Activated CD4-positive, alpha-beta memory T cell treated with anti-CD3 and anti-CD28 coated beads, Interleukin-2, amount 10 ng/mL, durations not matched to agents 7 days and 5 days (primary cell): ENCODE measurements around the gene GMDS. TPM values are rescaled to one million over a fixed set of nuclear protein-coding genes. Genes with fewer than 3 reads are reported as not detected.

Source experiments
- CTCF ChIA-PET: fragments of 350-600 bp; sonication (Branson Sonifier 250); formaldehyde crosslinking; loops from one replicate; lab custom pipeline; 2021; ENCODE audit warnings: antibody characterized with exemption, inconsistent platforms; lab: Charles Lee
- POLR2A ChIA-PET: fragments of 350-600 bp; sonication (Branson Sonifier 250); formaldehyde crosslinking; loops from one replicate; lab custom pipeline; 2021; ENCODE audit warnings: antibody characterized with exemption; lab: Charles Lee
- DNase-seq: peaks from one replicate; pipeline ENCODE4 v3.0.0-alpha.2; 2020
- H3K27ac Mint-ChIP-seq: one replicate; pipeline ENCODE4 v1.8.0; 2021; ENCODE audit warnings: mild to moderate bottlenecking, mixed read lengths
- H3K27me3 Mint-ChIP-seq: one replicate; pipeline ENCODE4 v1.8.0; 2021; ENCODE audit warnings: mixed read lengths
- H3K36me3 Mint-ChIP-seq: one replicate; pipeline ENCODE4 v1.8.0; 2021; ENCODE audit warnings: low read depth, mixed read lengths
- H3K4me1 Mint-ChIP-seq: one replicate; pipeline ENCODE4 v1.8.0; 2021; ENCODE audit warnings: mixed read lengths
- H3K4me3 Mint-ChIP-seq: one replicate; pipeline ENCODE4 v1.8.0; 2021; ENCODE audit warnings: mild to moderate bottlenecking, mixed read lengths
- H3K9me3 Mint-ChIP-seq: one replicate; pipeline ENCODE4 v1.8.0; 2021; ENCODE audit warnings: mixed read lengths
- total RNA-seq, 2 experiments: library from RNA; stranded (reverse); gene quantifications; one replicate each; pipeline ENCODE4 v1.2.3, GENCODE V29; 2021

The GMDS gene
- total RNA-seq, 2 experiments from 2014 or later = 23.7 to 24.7 TPM

- Mint-ChIP-seq H3K9me3 (no peaks in the 10 kb centered on the region), H3K4me1 (no peaks in the 10 kb centered on the region), H3K27me3 (no peaks in the 10 kb centered on the region), H3K4me3 (no peak overlapping the region), H3K36me3 (no peaks in the 10 kb centered on the region), H3K27ac (no peak overlapping the region)
- CTCF ChIA-PET = interaction anchor here (1.1 kb wide), 1 partner anchor 658 kb away, joined by 3 read pairs; no protein-coding TSS in a partner anchor
- POLR2A ChIA-PET = no interaction called here
- no peak for DNase-seq
Observed at GRCh38 chr6:1724616-1725015, 520.8 kb downstream of the GMDS start.

- POLR2A ChIA-PET = no interaction called here
- H3K4me3 Mint-ChIP-seq = no peak overlapping the region
- H3K27ac Mint-ChIP-seq = no peak overlapping the region
- no peak for DNase-seq
- CTCF ChIA-PET = interaction anchor here (1.1 kb wide), 1 partner anchor 659 kb away, joined by 3 read pairs; no protein-coding TSS in a partner anchor
- no peaks in the 10 kb centered on the region for H3K9me3 Mint-ChIP-seq
- H3K27me3 Mint-ChIP-seq = no peaks in the 10 kb centered on the region
- H3K4me1 Mint-ChIP-seq = no peaks in the 10 kb centered on the region
- no peaks in the 10 kb centered on the region for H3K36me3 Mint-ChIP-seq
Observed at GRCh38 chr6:1724124-1724523, 521.3 kb downstream of the GMDS start.

DNA sequence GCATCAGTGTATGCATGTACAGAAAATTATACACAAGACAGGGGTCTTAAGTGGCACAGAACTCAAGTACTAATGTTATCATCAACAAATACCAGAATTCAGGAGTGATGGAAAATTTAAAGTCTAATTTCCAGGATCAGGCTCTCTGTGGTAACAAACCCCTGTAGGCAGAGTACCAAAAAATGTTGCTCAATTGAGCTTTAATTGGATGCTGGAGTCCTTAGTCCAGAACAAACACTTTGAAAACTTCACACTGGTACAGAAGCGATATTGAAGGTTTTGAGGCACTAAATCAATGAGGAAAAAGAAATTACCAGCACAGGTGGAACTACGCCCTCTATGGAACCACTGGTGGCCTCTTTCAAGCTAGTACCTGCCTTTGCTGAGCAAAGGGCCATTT, 522.6 kb downstream of the GMDS start:
- DNase-seq = no peak
- no peaks in the 10 kb centered on the region for H3K9me3 Mint-ChIP-seq
- H3K27ac Mint-ChIP-seq = no peak overlapping the region
- ChIA-PET POLR2A (no interaction called here), CTCF (no interaction called here)
- no peaks in the 10 kb centered on the region for H3K4me1 Mint-ChIP-seq
- H3K36me3 Mint-ChIP-seq = no peaks in the 10 kb centered on the region
- H3K4me3 Mint-ChIP-seq = no peak overlapping the region
- H3K27me3 Mint-ChIP-seq = no peaks in the 10 kb centered on the region

GRCh38 chr6:1720620-1721322, 524.6 kb downstream of the GMDS start:
- no peaks in the 10 kb centered on the region for H3K4me1 Mint-ChIP-seq
- H3K9me3 Mint-ChIP-seq = no peaks in the 10 kb centered on the region
- H3K36me3 Mint-ChIP-seq = no peaks in the 10 kb centered on the region
- no peaks in the 10 kb centered on the region for H3K27me3 Mint-ChIP-seq
- CTCF ChIA-PET = no interaction called here
- no peak overlapping the region for H3K27ac Mint-ChIP-seq
- no peak for DNase-seq
- no peak overlapping the region for H3K4me3 Mint-ChIP-seq
- POLR2A ChIA-PET = no interaction called here

- H3K36me3 Mint-ChIP-seq = no peaks in the 10 kb centered on the region
- no peaks in the 10 kb centered on the region for H3K4me1 Mint-ChIP-seq
- ChIA-PET POLR2A (no interaction called here), CTCF (no interaction called here)
- H3K4me3 Mint-ChIP-seq = no peak overlapping the region
- DNase-seq = no peak
- H3K9me3 Mint-ChIP-seq = no peaks in the 10 kb centered on the region
- H3K27me3 Mint-ChIP-seq = no peaks in the 10 kb centered on the region
- H3K27ac Mint-ChIP-seq = no peak overlapping the region
Observed at GRCh38 chr6:1719922-1720321, 525.5 kb downstream of the GMDS start.

DNA sequence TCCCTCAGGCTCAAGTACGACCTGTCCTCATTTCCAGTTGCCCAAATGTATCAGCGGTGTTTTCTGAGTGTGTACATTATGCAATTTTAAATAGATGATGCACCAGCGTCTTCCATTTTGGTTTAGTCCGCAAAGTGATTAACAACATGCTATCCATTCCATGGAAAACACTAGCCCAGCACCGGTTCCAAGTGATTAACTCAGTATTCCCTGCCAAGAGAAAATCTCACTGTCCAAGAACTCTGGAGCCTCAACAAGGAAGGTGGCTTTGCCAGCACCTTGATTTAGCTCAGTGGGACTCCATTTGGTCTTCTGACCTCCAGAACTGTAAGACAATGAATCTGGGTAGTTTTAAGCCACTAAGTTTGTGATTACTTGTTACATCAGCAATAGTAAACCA, 528.5 kb downstream of the GMDS start:
- H3K27ac Mint-ChIP-seq = no peak overlapping the region

DNA sequence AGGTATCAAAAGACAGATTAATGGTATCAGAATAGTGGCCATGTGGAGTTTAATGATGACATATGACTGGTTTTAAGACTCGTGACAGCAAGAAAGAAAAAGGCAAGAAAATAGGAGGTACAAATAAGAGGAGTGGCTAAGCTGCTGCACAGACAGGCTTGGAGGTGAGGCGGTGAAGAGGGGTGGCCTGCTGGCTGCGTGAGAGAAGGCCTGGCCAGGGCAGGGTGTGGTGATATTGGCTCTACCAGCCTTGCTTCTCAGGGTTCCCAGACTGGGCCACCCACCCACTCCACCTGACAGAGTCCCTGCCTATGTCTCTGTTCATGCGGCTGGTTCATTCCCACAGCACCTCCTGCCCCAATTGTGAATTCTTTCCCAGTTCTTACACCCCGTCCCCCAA, 529.0 kb downstream of the GMDS start:
- no peak overlapping the region for H3K4me3 Mint-ChIP-seq

More for the DNA sequence above, 528.5 kb downstream of the GMDS start:
- ChIA-PET POLR2A (no interaction called here), CTCF (no interaction called here)
- Mint-ChIP-seq H3K27me3 (no peaks in the 10 kb centered on the region), H3K4me1 (no peaks in the 10 kb centered on the region), H3K36me3 (no peaks in the 10 kb centered on the region), H3K4me3 (no peak overlapping the region), H3K9me3 (no peaks in the 10 kb centered on the region)
- no peak for DNase-seq

GRCh38 chr6:1715336-1715735, 530.1 kb downstream of the GMDS start:
- Mint-ChIP-seq H3K4me1 (no peaks in the 10 kb centered on the region), H3K4me3 (no peak overlapping the region), H3K9me3 (no peaks in the 10 kb centered on the region), H3K36me3 (no peaks in the 10 kb centered on the region), H3K27me3 (no peaks in the 10 kb centered on the region), H3K27ac (no peak overlapping the region)
- CTCF ChIA-PET = no interaction called here
- POLR2A ChIA-PET = no interaction called here
- DNase-seq = no peak

More for the DNA sequence above, 529.0 kb downstream of the GMDS start:
- H3K4me1 Mint-ChIP-seq = no peaks in the 10 kb centered on the region
- no peaks in the 10 kb centered on the region for H3K9me3 Mint-ChIP-seq
- H3K27me3 Mint-ChIP-seq = no peaks in the 10 kb centered on the region
- ChIA-PET POLR2A (no interaction called here), CTCF (no interaction called here)
- H3K36me3 Mint-ChIP-seq = no peaks in the 10 kb centered on the region
- no peak overlapping the region for H3K27ac Mint-ChIP-seq
- DNase-seq = no peak

GRCh38 chr6:1714654-1715053, 530.8 kb downstream of the GMDS start:
- H3K27ac Mint-ChIP-seq = no peak overlapping the region
- no peak overlapping the region for H3K4me3 Mint-ChIP-seq
- H3K36me3 Mint-ChIP-seq = no peaks in the 10 kb centered on the region
- ChIA-PET POLR2A (interaction anchor here (0.7 kb wide), 1 partner anchor 988 kb away, joined by 3 read pairs; no protein-coding TSS in a partner anchor), CTCF (no interaction called here)
- no peaks in the 10 kb centered on the region for H3K4me1 Mint-ChIP-seq
- H3K27me3 Mint-ChIP-seq = no peaks in the 10 kb centered on the region
- DNase-seq = no peak
- H3K9me3 Mint-ChIP-seq = no peaks in the 10 kb centered on the region

DNA sequence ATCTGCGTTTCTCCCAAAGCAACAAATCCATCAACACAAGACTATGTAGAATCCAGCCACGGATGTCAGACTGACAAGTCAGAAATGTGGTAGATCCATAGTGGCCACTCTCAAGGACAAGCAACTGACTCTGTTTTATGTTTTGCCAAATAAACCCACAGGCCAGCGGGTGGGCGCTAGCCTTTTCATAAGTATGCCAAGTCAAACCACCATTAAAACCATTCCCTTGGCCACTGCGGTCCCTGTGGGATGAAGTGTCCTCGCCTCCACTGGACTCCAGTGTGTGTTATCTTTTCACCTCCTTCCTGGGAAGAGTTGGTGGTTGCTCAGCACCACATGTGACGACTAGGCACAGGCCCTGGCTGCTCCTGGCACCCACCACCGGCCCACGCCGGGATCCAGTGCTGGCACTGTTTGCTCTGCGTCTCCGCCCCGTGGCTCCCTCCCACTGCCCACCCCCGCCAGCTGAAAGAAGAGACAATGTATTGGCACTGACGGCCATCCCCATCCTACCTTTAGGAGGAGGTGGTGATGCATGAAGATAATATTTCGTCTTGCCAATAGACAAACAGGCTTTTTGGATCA, 532.3 kb downstream of the GMDS start:
- ChIA-PET CTCF (no interaction called here), POLR2A (no interaction called here)
- Mint-ChIP-seq H3K27ac (no peak overlapping the region), H3K4me3 (no peak overlapping the region), H3K27me3 (no peaks in the 10 kb centered on the region), H3K9me3 (no peaks in the 10 kb centered on the region), H3K4me1 (no peaks in the 10 kb centered on the region), H3K36me3 (no peaks in the 10 kb centered on the region)
- no peak for DNase-seq

DNA sequence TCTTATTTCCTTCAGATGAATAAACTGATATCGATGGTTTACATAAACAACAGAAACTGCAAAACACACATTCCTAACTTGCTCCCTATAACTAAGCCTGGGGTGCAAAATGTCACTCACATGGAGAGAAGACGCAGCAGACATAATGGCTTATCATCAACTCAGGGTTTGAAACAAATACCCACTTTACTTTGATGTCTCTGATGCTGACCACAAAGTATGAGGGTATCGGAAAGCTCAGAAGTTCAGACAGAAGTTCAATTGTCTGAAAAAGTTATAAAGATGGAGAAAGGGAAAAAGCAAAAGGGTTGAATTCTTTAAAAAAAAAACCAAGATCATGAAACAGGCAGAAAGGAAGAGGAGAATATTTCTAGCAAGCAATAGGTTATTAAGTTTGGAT, 533.0 kb downstream of the GMDS start:
- ChIA-PET POLR2A (no interaction called here), CTCF (no interaction called here)
- no peak for DNase-seq
- Mint-ChIP-seq H3K9me3 (no peaks in the 10 kb centered on the region), H3K27ac (no peak overlapping the region), H3K36me3 (no peaks in the 10 kb centered on the region), H3K4me1 (no peaks in the 10 kb centered on the region), H3K4me3 (no peak overlapping the region), H3K27me3 (no peaks in the 10 kb centered on the region)

- POLR2A ChIA-PET = no interaction called here
- Mint-ChIP-seq H3K36me3 (no peaks in the 10 kb centered on the region), H3K27ac (no peak overlapping the region), H3K4me1 (no peaks in the 10 kb centered on the region), H3K27me3 (no peaks in the 10 kb centered on the region), H3K9me3 (no peaks in the 10 kb centered on the region), H3K4me3 (no peak overlapping the region)
- DNase-seq = no peak
- CTCF ChIA-PET = no interaction called here
Observed at GRCh38 chr6:1711136-1711535, 534.3 kb downstream of the GMDS start.

DNA sequence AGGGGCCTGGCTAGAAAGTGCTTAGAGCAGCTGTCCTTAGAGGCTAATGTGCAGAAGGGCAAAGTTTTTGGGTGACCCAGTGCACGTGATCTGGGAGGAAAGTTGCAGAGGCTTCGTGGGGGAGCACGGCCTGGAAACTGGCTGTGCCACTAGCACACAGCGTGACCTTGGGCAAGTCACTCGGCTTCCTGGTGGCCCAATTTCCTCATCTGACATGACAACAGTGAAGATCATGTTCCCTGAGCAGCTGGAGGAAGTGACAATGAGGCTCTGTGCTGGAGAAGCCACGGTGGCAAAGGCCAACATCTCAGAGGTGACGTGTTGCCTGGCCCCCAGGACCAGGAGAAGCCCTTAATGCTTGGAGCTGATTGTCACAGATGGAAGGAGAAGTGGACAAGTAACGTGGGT, 536.2 kb downstream of the GMDS start:
- Mint-ChIP-seq H3K27ac (no peak overlapping the region), H3K36me3 (no peaks in the 10 kb centered on the region), H3K4me1 (no peaks in the 10 kb centered on the region), H3K27me3 (no peaks in the 10 kb centered on the region), H3K9me3 (no peaks in the 10 kb centered on the region), H3K4me3 (no peak overlapping the region)
- CTCF ChIA-PET = no interaction called here
- no peak for DNase-seq
- POLR2A ChIA-PET = no interaction called here

DNA sequence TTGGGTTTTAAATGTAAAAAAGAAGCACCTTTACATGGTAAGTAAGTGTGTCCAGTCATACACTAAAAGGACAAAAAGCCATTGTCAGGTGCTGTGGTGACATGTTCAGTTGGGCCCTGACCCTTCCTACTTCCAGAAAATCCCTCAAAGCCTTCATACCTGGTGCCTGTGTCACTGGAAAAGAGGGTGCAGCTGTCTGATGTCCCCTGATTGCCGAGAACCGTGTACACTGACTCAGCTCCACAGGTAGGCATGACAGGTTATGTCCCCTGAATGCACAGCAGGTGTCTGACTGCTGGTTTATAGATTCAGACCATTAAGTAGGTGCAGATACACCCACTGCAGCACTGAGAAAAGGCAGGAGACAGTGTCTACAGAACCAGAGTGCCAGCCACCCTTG, 536.6 kb downstream of the GMDS start:
- H3K4me3 Mint-ChIP-seq = no peak overlapping the region
- CTCF ChIA-PET = no interaction called here

More for the DNA sequence above, 536.6 kb downstream of the GMDS start:
- POLR2A ChIA-PET = no interaction called here
- DNase-seq = no peak
- Mint-ChIP-seq H3K9me3 (no peaks in the 10 kb centered on the region), H3K4me1 (no peaks in the 10 kb centered on the region), H3K27me3 (no peaks in the 10 kb centered on the region), H3K27ac (no peak overlapping the region), H3K36me3 (no peaks in the 10 kb centered on the region)
